Adrenal gland (tissue), 12 donors: Measurements from ENCODE around the gene HCFC1. TPM values are rescaled to one million over a fixed set of nuclear protein-coding genes. Genes with fewer than 3 reads are reported as not detected.

ENCODE experiments used
- DNase-seq, 7 donors: peaks; one replicate each; pipeline ENCODE4 v3.0.0-alpha.2; 2019 to 2020
- H3K27ac ChIP-seq, 5 donors: fragments of 200-600 bp; sonication (generic) in 4 of 5; 1 replicate in 3 of 5; 2 replicates in 2 of 5; pipeline versions ENCODE4 v1.5.1 to v1.8.0; 2016 to 2020; ENCODE audit warnings: mild to moderate bottlenecking in 1 of 5
- H3K27me3 ChIP-seq: fragments of 200-600 bp; 2 replicates; pipeline ENCODE4 v1.8.0; 2021
- H3K36me3 ChIP-seq, 2 donors: fragments of 200-600 bp; replicated peaks in 1 of 2; 1 replicate in 1 of 2; 2 replicates in 1 of 2; pipeline versions ENCODE4 v1.5.1 to v1.8.0; 2018 to 2022
- H3K4me1 ChIP-seq, 2 donors: fragments of 200-600 bp; replicated peaks in 1 of 2; 1 replicate in 1 of 2; 2 replicates in 1 of 2; pipeline versions ENCODE4 v1.5.1 to v1.8.0; 2018 to 2021
- H3K4me3 ChIP-seq, 4 donors: fragments of 200-600 bp; sonication (generic) in 3 of 4; one replicate each; pipeline ENCODE4 v1.5.1; 2016 to 2018
- H3K9me3 ChIP-seq, 3 donors: fragments of 200-600 bp; sonication (generic) in 1 of 3; replicated peaks in 1 of 3; 1 replicate in 2 of 3; 2 replicates in 1 of 3; pipeline versions ENCODE4 v1.5.1 to v1.8.0; 2016 to 2021
- POLR2A ChIP-seq, 2 donors: fragments of 450-650 bp; IDR thresholded peaks; one replicate each; pipeline ENCODE4 v1.6.1; 2017; ENCODE audit warnings: antibody characterized with exemption in 2 of 2, mild to moderate bottlenecking in 2 of 2, moderate library complexity in 1 of 2
- WGBS, 4 donors: extraction: QIAGEN DNeasy Blood & Tissue Kit in 2 of 4; methylation state at CpG; one replicate each; pipeline versions ENCODE4 v1.1.5 to v1.1.7; 2013 to 2017; 5-methylcytosine and 5-hydroxymethylcytosine counted together
- intact Hi-C, 2 donors: fragments of 100-400 bp; cut with DNase I; formaldehyde crosslinking; loops; one replicate each; pipeline versions ENCODE4 v1.14.1 to v1.15.0; 2022 to 2023
- polyA plus RNA-seq, 3 donors: library from polyadenylated mRNA; stranded (reverse); fragments of 200-250 nt in 2 of 3; fragments of 350-450 nt in 1 of 3; fragmentation: Illumina TruSeq in 1 of 3; extraction: RNeasy Lipid Tissue Mini Kit (QIAGEN cat#74804) in 1 of 3; gene quantifications; one replicate each; pipeline ENCODE4 v1.2.3, GENCODE V29; 2013 to 2014
- total RNA-seq, 9 donors: library from RNA; depleted of rRNA in 4 of 9; stranded (reverse); fragments of >200 nt in 4 of 9; fragments of 120-200 nt in 1 of 9; fragmentation: NEBNext Ultra II Directional in 1 of 9; extraction: Animal tissue kit (Norgen Biotek cat#: 25700) in 1 of 9; gene quantifications; one replicate each; pipeline versions ENCODE4 v1.1.0 to v1.2.4, GENCODE V29; 2013 to 2023
- TF ChIP-seq, protein P1 (sequence below), 6 experiments: fragments of 450-650 bp in 4 of 6; fragments of 200-600 bp in 2 of 6; sonication (generic) in 1 of 6; IDR thresholded peaks; 1 replicate in 5 of 6; 2 replicates in 1 of 6; pipeline versions ENCODE4 v1.5.1 to v1.8.0; 2016 to 2021; ENCODE audit warnings: antibody characterized with exemption in 6 of 6, mild to moderate bottlenecking in 2 of 6, moderate library complexity in 1 of 6
- donor health status: healthy with polysubstance abuse.
- donor health status: Bipolar disorder and iron deficiency.
- donor health status: DM: yes; HTN: yes; CAD: no.
- donor health status: DM: no; HTN: no; CAD: no.
- donor health status: DM: no; HTN: no; CAD: no.
- donor health status: DM: yes; HTN: yes; CAD: no.

The HCFC1 gene
- total and polyA plus RNA-seq, 12 donors = 9.2 to 77.1 (median 54.0) TPM

DNA sequence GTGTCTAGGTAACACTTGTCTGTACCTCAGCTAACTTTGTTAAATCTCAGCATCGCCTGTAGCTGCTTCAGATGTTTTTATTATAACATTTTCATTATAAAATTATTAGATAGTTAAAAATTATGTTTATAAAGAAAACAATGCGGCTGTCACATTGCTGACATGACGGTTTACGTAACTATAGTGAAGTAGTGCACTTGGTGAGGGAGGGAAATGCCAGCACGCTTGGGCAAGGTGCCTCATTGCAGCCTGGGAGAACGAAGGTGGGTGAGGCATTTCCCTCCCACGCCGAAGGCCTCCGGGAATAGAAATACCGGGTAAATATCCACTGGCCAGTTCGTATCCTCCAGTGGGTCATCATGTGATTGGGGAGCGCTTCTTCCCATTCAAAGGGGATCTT lies 16.9 kb upstream of the HCFC1 start:
- Histone ChIP-seq H3K27me3 (peaks cover 5% of the 10 kb centered on the region), H3K27ac (no peak overlapping the region), H3K9me3 (no peaks in the 10 kb centered on the region), H3K36me3 (no peaks in the 10 kb centered on the region), H3K4me3 (no peak overlapping the region), H3K4me1 (peaks cover 0 to 6% of the 10 kb centered on the region in 2 donors)
- WGBS, 4 donors = 87 to 91% (median 88%) methylated on average over 12 of the region's 12 CpGs
- TF ChIP-seq POLR2A (IDR thresholded peaks at IDR 0.05) = no peak
- TF ChIP-seq, protein P1, sequence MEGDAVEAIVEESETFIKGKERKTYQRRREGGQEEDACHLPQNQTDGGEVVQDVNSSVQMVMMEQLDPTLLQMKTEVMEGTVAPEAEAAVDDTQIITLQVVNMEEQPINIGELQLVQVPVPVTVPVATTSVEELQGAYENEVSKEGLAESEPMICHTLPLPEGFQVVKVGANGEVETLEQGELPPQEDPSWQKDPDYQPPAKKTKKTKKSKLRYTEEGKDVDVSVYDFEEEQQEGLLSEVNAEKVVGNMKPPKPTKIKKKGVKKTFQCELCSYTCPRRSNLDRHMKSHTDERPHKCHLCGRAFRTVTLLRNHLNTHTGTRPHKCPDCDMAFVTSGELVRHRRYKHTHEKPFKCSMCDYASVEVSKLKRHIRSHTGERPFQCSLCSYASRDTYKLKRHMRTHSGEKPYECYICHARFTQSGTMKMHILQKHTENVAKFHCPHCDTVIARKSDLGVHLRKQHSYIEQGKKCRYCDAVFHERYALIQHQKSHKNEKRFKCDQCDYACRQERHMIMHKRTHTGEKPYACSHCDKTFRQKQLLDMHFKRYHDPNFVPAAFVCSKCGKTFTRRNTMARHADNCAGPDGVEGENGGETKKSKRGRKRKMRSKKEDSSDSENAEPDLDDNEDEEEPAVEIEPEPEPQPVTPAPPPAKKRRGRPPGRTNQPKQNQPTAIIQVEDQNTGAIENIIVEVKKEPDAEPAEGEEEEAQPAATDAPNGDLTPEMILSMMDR (IDR thresholded peaks at IDR 0.05) = no peak
- no peak for DNase-seq
- intact Hi-C loops = no loop called here

DNA sequence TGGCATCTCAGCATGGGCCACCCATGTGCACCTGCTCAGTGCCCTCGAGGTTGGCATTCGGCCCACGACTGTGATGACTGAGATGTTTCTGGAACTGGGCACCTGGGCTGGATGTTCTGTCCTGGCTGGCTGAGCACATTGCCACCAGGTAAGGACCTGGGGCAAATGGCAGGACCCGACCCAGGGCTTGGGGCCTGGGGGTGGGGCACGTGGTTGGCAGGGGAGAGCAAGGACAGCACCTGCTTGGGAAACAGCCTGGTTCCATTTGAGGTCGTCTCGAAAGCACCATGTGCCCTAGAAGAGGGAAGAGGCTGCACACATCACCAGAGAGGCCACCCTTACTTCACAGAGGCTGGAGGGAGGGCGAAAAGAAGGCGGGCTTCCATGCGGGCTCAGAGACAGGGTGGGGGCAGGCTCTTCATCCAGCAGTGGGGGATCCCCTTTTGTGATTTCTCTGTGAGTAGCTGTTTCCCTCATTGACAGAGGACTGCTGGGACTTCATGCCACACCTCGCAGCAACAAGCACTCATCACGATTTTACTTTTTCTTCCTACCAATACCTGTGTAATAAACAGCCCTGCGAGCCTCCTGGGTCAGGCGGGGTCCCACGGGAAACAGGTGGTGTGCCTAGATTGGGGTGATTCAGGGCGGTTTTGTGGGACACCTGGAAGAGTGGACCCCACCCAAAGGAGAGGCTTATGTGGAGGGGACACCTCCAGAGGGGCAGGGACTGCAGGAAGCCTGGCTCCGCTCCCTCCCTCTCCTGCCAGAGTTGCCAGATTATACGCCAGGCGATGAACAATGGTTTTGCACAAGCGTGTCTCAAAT lies 12.9 kb upstream of the HCFC1 start:
- no peaks in the 10 kb centered on the region for H3K36me3 ChIP-seq
- TF ChIP-seq, protein P1 (IDR thresholded peaks at IDR 0.05) = no peak
- TF ChIP-seq POLR2A (IDR thresholded peaks at IDR 0.05) = no peak
- 70 to 100% (median 76%) methylated on average over 3 to 20 of the region's 20 CpGs for whole genome bisulfite sequencing, 4 donors
- DNase-seq = no peak
- H3K27ac ChIP-seq = peak overlapping the region in 1 of 5 donors; percentile 74
- H3K9me3 ChIP-seq = no peaks in the 10 kb centered on the region
- intact Hi-C loops = no loop called here
- no peak overlapping the region for H3K4me3 ChIP-seq
- peaks cover 0 to 14% of the 10 kb centered on the region in 2 donors for H3K4me1 ChIP-seq
- peaks cover 5% of the 10 kb centered on the region for H3K27me3 ChIP-seq

DNA sequence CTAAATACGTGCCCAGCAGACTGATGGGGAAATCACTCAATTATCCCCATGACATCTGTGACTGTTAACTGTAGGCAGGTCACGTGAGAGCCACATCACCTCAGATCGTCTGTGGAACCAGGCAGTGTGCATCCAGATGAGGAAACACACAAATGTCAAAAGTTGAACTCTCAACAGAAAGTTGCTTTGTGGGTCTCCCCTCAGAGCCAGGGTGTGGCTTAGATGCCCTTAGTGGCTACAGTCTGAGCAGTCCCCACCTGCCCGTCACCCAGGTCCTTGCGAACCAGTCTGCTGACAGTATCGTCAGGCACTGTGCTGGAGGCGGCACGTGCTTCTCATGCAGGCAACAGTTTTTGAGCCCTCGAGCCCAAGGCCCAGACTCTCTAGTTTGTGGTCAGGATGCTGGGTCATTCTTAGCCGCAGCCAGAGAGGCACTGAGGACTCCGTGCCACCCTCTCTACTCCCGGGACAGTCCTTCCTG lies 11.7 kb upstream of the HCFC1 start:
- H3K36me3 ChIP-seq = no peaks in the 10 kb centered on the region
- DNase-seq = no peak
- peaks cover 5% of the 10 kb centered on the region for H3K27me3 ChIP-seq
- no peak overlapping the region for H3K27ac ChIP-seq
- H3K4me3 ChIP-seq = no peak overlapping the region
- H3K4me1 ChIP-seq = peaks cover 0 to 14% of the 10 kb centered on the region in 2 donors
- WGBS, 4 donors = 82 to 86% (median 83%) methylated on average over 4 to 12 of the region's 12 CpGs
- intact Hi-C loops = no loop called here
- H3K9me3 ChIP-seq = no peaks in the 10 kb centered on the region
- TF ChIP-seq, protein P1 (IDR thresholded peaks at IDR 0.05) = no peak
- TF ChIP-seq POLR2A (IDR thresholded peaks at IDR 0.05) = no peak

DNA sequence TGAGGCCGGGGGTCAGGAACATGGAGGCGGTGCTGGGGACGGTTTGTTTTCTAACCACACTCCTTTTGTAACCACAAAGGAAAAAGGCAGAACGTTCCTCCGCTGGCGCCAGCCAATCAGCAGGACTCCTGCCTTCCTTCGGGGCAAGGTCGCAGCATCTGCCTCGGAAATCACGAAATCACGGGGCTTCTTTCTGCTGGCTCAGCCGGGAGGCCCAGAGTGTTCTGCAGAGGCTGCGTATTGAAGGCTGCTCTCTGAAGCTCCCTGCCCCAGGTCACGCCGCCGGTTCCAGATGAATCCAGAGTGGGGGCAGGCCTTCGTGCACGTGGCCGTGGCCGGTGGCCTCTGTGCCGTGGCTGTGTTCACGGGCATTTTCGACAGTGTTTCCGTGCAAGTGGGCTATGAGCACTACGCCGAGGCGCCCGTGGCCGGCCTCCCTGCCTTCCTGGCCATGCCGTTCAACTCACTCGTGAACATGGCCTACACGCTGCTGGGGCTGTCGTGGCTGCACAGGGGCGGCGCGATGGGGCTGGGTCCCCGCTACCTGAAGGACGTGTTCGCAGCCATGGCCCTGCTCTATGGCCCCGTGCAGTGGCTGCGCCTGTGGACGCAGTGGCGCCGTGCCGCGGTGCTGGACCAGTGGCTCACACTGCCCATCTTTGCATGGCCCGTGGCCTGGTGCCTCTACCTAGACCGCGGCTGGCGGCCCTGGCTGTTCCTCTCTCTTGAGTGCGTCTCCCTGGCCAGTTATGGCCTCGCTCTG lies 10.3 kb upstream of the HCFC1 start:
- peaks cover 0 to 14% of the 10 kb centered on the region in 2 donors for H3K4me1 ChIP-seq
- WGBS, 4 donors = 8 to 76% (median 69%) methylated on average over 6 to 52 of the region's 52 CpGs
- TF ChIP-seq POLR2A (IDR thresholded peaks at IDR 0.05) = no peak
- TF ChIP-seq, protein P1 (IDR thresholded peaks at IDR 0.05) = no peak
- H3K36me3 ChIP-seq = no peaks in the 10 kb centered on the region
- intact Hi-C loops = no loop called here
- H3K27ac ChIP-seq = peak overlapping the region in 3 of 5 donors; percentile 48 to 79 (median 77)
- no peaks in the 10 kb centered on the region for H3K9me3 ChIP-seq
- H3K4me3 ChIP-seq = no peak overlapping the region
- DNase-seq = peak in 6 of 7 donors; percentile 57 to 74 (median 66)
- peaks cover 5% of the 10 kb centered on the region for H3K27me3 ChIP-seq
